ENCODE results near the gene DNHD1.

The DNHD1 gene

GRCh38 chr11:6557063-6557462 lies 60.0 kb downstream of the DNHD1 start:
- H3K27ac ChIP-seq = no peak overlapping the region
- no peak for TF ChIP-seq ZFX (IDR thresholded peaks at IDR 0.05)
- no peak for TF ChIP-seq CTCF (conservative IDR thresholded peaks at IDR 0.05)

GRCh38 chr11:6557761-6558674 lies 60.9 kb downstream of the DNHD1 start:
- H3K27ac ChIP-seq = no peak overlapping the region
- TF ChIP-seq ZFX (IDR thresholded peaks at IDR 0.05) (no peak), CTCF (conservative IDR thresholded peaks at IDR 0.05) (no peak)

- TF ChIP-seq CTCF (conservative IDR thresholded peaks at IDR 0.05) (no peak), ZFX (IDR thresholded peaks at IDR 0.05) (no peak)
- no peak overlapping the region for H3K27ac ChIP-seq
These were observed 62.3 kb downstream of the DNHD1 start for GRCh38 chr11:6559369-6559768.

GRCh38 chr11:6561288-6561687 lies 64.2 kb downstream of the DNHD1 start:
- TF ChIP-seq ZFX (IDR thresholded peaks at IDR 0.05) = no peak
- no peak for TF ChIP-seq CTCF (conservative IDR thresholded peaks at IDR 0.05)

GRCh38 chr11:6563121-6563619 lies 66.1 kb downstream of the DNHD1 start:
- TF ChIP-seq ZFX (IDR thresholded peaks at IDR 0.05) = no peak
- no peak for TF ChIP-seq CTCF (conservative IDR thresholded peaks at IDR 0.05)
- no peak overlapping the region for H3K27ac ChIP-seq

More at GRCh38 chr11:6561288-6561687, 64.2 kb downstream of the DNHD1 start:
- H3K27ac ChIP-seq = no peak overlapping the region

GRCh38 chr11:6563667-6564066 lies 66.6 kb downstream of the DNHD1 start:
- TF ChIP-seq CTCF (conservative IDR thresholded peaks at IDR 0.05) = no peak
- TF ChIP-seq ZFX (IDR thresholded peaks at IDR 0.05) = no peak
- no peak overlapping the region for H3K27ac ChIP-seq

- TF ChIP-seq ZFX (IDR thresholded peaks at IDR 0.05) (no peak), CTCF (conservative IDR thresholded peaks at IDR 0.05) (no peak)
- H3K27ac ChIP-seq = no peak overlapping the region
These were observed 68.2 kb downstream of the DNHD1 start for GRCh38 chr11:6565325-6565724.
